Fibroblast of the conjunctiva (primary cell): Measurements from ENCODE around the gene HNRNPUL2.

Source experiments
- DNase-seq: peaks from one replicate; pipeline ENCODE4 v3.0.0-alpha.2; 2010; ENCODE audit warnings: low read depth

The HNRNPUL2 gene

GRCh38 chr11:62666259-62666926, 60.9 kb downstream of the HNRNPUL2 start:
- DNase-seq, result no peak

GRCh38 chr11:62665599-62666258, 61.5 kb downstream of the HNRNPUL2 start:
- DNase-seq, result no peak

GRCh38 chr11:62665075-62665598, 62.1 kb downstream of the HNRNPUL2 start, which contains the start of the genes C11orf98 and CSKMT:
Gene C11orf98 (minus strand): TSS chr11:62665210. CDS start chr11:62665169, 41 bp downstream.
Gene CSKMT (plus strand): TSS chr11:62665312. CDS start chr11:62665880, 568 bp downstream.
- DNase-seq, result peak; percentile 89

- DNase-seq, result no peak
Measured at GRCh38 chr11:62664405-62665074, 62.7 kb downstream of the HNRNPUL2 start.
